HG02973 (cell line): ENCODE results near the gene KLRF1.
"Not testable (repeated sequence)": the region's sequence is repeated elsewhere in the genome, so short reads cannot be mapped to it uniquely, and the experiment has no call there.

Experiments
- ATAC-seq: cut with Tn5 transposase; IDR thresholded peaks from one replicate; pipeline ENCODE4 v1.9.1; 2021; ENCODE audit warnings: moderate library complexity; ENCODE audit not compliant: unreplicated experiment

The KLRF1 gene

GRCh38 chr12:9869307-9870161 is 42.3 kb downstream of the KLRF1 start, which contains the start of gene CLEC2B:
CLEC2B (minus strand) TSS chr12:9869354.
- ATAC-seq = peak; percentile 35

GRCh38 chr12:9870286-9870866 is 43.1 kb downstream of the KLRF1 start:
- ATAC-seq = no peak

- no peak for ATAC-seq
Measured at GRCh38 chr12:9872162-9872561, 44.9 kb downstream of the KLRF1 start.

GRCh38 chr12:9872742-9873141 is 45.5 kb downstream of the KLRF1 start:
- no peak for ATAC-seq

- not testable (repeated sequence) for ATAC-seq
Measured at GRCh38 chr12:9876120-9876519, 48.8 kb downstream of the KLRF1 start.

- no peak for ATAC-seq
Measured at GRCh38 chr12:9880532-9881078, 53.3 kb downstream of the KLRF1 start.

GRCh38 chr12:9881246-9881645 is 54.0 kb downstream of the KLRF1 start, which contains the start of gene KLRF2:
KLRF2 (plus strand) TSS chr12:9881489; CDS start chr12:9881596, 107 bp downstream.
- ATAC-seq = no peak

GRCh38 chr12:9881988-9882387 is 54.7 kb downstream of the KLRF1 start:
- no peak for ATAC-seq

GRCh38 chr12:9883175-9883574 is 55.9 kb downstream of the KLRF1 start:
- ATAC-seq = no peak

- ATAC-seq = no peak
Measured at GRCh38 chr12:9888665-9889273, 61.5 kb downstream of the KLRF1 start.
